Ovary (tissue), 9 donors: ENCODE results near the gene DENND4B. TPM values are rescaled to one million over a fixed set of nuclear protein-coding genes. Genes with fewer than 3 reads are reported as not detected.
"Not testable (repeated sequence)": the region's sequence is repeated elsewhere in the genome, so short reads cannot be mapped to it uniquely, and the experiment has no call there.

Experiments used
- DNase-seq, 5 donors: peaks; one replicate each; pipeline ENCODE4 v3.0.0-alpha.2; 2019 to 2020
- H3K27ac ChIP-seq, 2 donors: fragments of 200-600 bp; one replicate each; pipeline versions ENCODE4 v1.5.1 to v1.8.0; 2019 to 2022
- H3K27me3 ChIP-seq: fragments of 200-600 bp; one replicate; pipeline ENCODE4 v1.8.0; 2022
- H3K36me3 ChIP-seq: fragments of 200-600 bp; sonication (generic); one replicate; pipeline ENCODE4 v1.5.1; 2019
- H3K4me1 ChIP-seq: one replicate; pipeline ENCODE4 v1.8.1; 2013; ENCODE audit warnings: mild to moderate bottlenecking, moderate library complexity; ENCODE audit not compliant: insufficient read depth
- H3K4me3 ChIP-seq: fragments of 200-600 bp; sonication (generic); one replicate; pipeline ENCODE4 v1.5.1; 2017
- H3K9me3 ChIP-seq, 2 donors: fragments of 200-600 bp in 1 of 2; sonication (generic) in 1 of 2; one replicate each; pipeline versions ENCODE4 v1.5.1 to v1.8.1; 2013 to 2019; ENCODE audit warnings: mild to moderate bottlenecking in 1 of 2, moderate library complexity in 1 of 2
- EP300 ChIP-seq: sonication (generic); formaldehyde crosslinking; IDR thresholded peaks from one replicate; pipeline ENCODE4 v1.6.1; 2017; ENCODE audit warnings: antibody characterized with exemption
- POLR2A ChIP-seq: fragments of 450-650 bp; IDR thresholded peaks from one replicate; pipeline ENCODE4 v1.6.1; 2017; ENCODE audit warnings: antibody characterized with exemption, mild to moderate bottlenecking, moderate library complexity
- WGBS, 3 donors: extraction: QIAGEN DNeasy Blood & Tissue Kit in 1 of 3; methylation state at CpG; one replicate each; pipeline versions ENCODE4 v1.1.5 to v1.1.7; 2013 to 2017; 5-methylcytosine and 5-hydroxymethylcytosine counted together
- intact Hi-C, 4 donors: fragments of 100-400 bp; cut with DNase I; formaldehyde crosslinking; loops; one replicate each; pipeline versions ENCODE4 v1.11.0 to v1.15.1; 2022 to 2023
- polyA plus RNA-seq, 2 donors: library from polyadenylated mRNA; stranded (reverse); fragments of 200-250 nt in 1 of 2; fragments of 350-450 nt in 1 of 2; fragmentation: Illumina TruSeq in 1 of 2; extraction: RNeasy Lipid Tissue Mini Kit (QIAGEN cat#74804) in 1 of 2; gene quantifications; one replicate each; pipeline ENCODE4 v1.2.3, GENCODE V29; 2013 to 2014
- total RNA-seq, 7 donors: library from RNA; depleted of rRNA in 2 of 7; stranded (reverse); fragments of >200 nt in 2 of 7; fragmentation: NEBNext Ultra II Directional in 3 of 7; extraction: Animal tissue kit (Norgen Biotek cat#: 25700) in 3 of 7; gene quantifications; one replicate each; pipeline versions ENCODE4 v1.1.0 to v1.2.4, GENCODE V29; 2016 to 2023
- TF ChIP-seq, protein P1 (sequence below), 3 donors: fragments of 450-650 bp in 2 of 3; fragments of 200-600 bp in 1 of 3; IDR thresholded peaks; one replicate each; pipeline versions ENCODE4 v1.5.1 to v1.8.0; 2016 to 2022; ENCODE audit warnings: antibody characterized with exemption in 3 of 3, mild to moderate bottlenecking in 1 of 3
- donor health status: DM: no; HTN: no; CAD: no; lungs with moderate emphysema.
- donor health status: DM: no; HTN: no; CAD: no.
- donor health status: Bipolar disorder and iron deficiency.
- donor health status: DM: yes; HTN: yes; CAD: no.
- donor health status: DM: no; HTN: no; CAD: no.
- donor health status: DM: yes; HTN: yes; CAD: no.

The DENND4B gene
- total and polyA plus RNA-seq, 9 donors = 20.9 to 83.1 (median 42.1) TPM

DNA sequence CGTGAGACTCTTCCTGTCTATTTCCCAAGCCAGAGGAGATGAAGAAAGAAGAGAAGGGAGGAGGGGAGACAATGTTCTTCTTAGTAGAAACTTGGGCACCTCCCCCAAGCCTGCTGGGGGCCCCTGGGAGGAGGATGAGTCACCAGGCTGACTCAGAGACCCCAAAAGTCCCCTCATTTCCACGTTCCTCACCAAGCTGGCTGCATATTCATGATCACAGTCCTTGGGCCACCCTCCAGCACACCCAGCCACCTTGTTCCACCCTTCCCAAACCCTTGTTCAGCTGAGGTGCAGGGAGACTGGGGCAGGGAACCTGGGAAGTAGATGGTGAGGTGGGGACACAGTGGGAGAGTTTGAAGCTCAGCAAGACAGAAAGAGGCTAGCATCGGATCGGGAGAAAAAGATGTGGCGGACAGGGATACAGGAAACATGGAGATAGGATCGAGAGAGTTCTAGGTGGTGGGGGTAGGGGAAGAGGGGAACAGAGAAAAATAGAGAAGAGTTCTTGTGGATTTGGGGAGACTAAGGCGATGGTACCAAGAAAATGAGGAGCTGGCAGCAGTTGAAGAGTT is 38.9 kb upstream of the DENND4B start:
- 2 to 5% (median 3%) methylated on average over 7 of the region's 7 CpGs for WGBS, 3 donors
- Histone ChIP-seq H3K9me3 (no peaks in the 10 kb centered on the region), H3K4me3 (peak overlapping the region; percentile 39), H3K27me3 (no peaks in the 10 kb centered on the region), H3K4me1 (peaks cover 8% of the 10 kb centered on the region), H3K27ac (peak overlapping the region; percentile 13 to 84), H3K36me3 (no peaks in the 10 kb centered on the region)
- TF ChIP-seq, protein P1, sequence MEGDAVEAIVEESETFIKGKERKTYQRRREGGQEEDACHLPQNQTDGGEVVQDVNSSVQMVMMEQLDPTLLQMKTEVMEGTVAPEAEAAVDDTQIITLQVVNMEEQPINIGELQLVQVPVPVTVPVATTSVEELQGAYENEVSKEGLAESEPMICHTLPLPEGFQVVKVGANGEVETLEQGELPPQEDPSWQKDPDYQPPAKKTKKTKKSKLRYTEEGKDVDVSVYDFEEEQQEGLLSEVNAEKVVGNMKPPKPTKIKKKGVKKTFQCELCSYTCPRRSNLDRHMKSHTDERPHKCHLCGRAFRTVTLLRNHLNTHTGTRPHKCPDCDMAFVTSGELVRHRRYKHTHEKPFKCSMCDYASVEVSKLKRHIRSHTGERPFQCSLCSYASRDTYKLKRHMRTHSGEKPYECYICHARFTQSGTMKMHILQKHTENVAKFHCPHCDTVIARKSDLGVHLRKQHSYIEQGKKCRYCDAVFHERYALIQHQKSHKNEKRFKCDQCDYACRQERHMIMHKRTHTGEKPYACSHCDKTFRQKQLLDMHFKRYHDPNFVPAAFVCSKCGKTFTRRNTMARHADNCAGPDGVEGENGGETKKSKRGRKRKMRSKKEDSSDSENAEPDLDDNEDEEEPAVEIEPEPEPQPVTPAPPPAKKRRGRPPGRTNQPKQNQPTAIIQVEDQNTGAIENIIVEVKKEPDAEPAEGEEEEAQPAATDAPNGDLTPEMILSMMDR (IDR thresholded peaks at IDR 0.05) = no peak
- peak; percentile 35 for TF ChIP-seq POLR2A
- DNase-seq = peak in 4 of 5 donors; percentile 65 to 79 (median 68)
- intact Hi-C loops = loop anchor here (2.0 to 10.0 kb wide), 6 partner anchors 189 to 471 kb away; partner anchors contain the start of genes ILF2 (in 2 of the 4) and NPR1 (in 2 of the 4)

DNA sequence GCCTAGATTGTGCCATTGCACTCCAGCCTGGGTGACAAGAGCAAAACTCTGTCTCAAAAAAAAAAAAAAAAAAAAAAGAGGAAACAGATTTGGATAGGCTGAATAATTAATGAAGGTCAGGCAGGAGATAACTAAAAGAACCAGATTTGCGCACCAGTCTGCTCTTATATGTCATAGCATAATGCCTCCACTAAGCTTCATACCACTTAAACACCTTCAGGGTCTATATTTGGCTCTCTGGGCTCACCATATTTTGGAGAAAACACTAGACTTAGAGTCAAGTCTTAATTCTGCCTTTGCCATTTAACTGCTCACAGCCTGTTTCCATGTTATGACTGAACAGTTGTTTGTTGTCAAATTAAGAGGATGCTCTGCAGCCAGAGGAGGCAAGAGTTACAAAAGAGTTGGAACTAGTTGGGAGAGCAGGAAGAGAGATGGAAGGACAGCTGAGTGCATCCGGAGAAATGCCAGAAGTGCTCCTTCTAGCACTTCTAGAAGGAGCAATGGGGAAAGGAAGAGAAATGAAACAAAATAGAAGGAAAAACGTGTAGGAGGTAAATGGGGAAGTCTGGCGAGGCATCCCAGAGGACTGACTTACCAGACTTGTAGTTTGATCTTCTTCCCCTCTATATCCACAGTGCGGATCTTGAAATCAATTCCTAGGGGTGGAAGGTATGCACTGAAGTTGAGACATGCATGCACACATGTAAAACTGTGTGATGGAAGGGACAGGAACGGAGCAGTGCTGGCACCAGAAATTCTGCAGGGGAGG is 37.8 kb upstream of the DENND4B start:
- no peak for DNase-seq
- no peak overlapping the region for H3K27ac ChIP-seq
- no peak overlapping the region for H3K4me3 ChIP-seq
- H3K9me3 ChIP-seq = no peaks in the 10 kb centered on the region
- 30 to 41% (median 40%) methylated on average over 6 of the region's 6 CpGs for WGBS, 3 donors
- peaks cover 5% of the 10 kb centered on the region for H3K4me1 ChIP-seq
- TF ChIP-seq POLR2A (no peak), EP300 (no peak)
- TF ChIP-seq, protein P1 (IDR thresholded peaks at IDR 0.05) = no peak
- intact Hi-C loops = loop anchor here (2.0 to 10.0 kb wide), 5 partner anchors 187 to 470 kb away; partner anchors contain the start of genes ILF2 (in 1 of the 4) and NPR1 (in 1 of the 4)
- no peaks in the 10 kb centered on the region for H3K36me3 ChIP-seq
- no peaks in the 10 kb centered on the region for H3K27me3 ChIP-seq

DNA sequence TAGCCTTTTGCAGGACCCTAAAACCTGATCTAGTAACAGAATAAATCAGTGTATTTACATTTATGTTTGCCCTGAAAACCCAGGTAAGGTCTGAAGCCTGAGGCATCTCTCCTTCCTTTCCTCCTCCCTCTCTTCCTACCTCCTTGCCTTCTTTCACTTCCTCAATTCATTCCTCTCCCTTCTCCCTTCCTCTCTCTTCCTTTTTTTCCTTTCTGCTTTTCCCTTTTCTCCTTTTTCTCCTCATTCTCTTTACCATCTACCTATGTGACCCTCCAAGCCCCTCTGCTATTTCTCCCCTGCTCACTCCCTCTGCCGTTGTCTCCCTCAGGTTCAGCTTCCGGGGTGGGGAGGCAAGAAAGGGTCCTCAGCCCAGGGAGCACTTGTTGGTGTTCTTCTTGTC is 35.2 kb upstream of the DENND4B start:
- H3K27ac ChIP-seq, DNase-seq, H3K4me3 ChIP-seq, H3K36me3 ChIP-seq, H3K4me1 ChIP-seq, H3K9me3 ChIP-seq, H3K27me3 ChIP-seq: not testable (repeated sequence)
- intact Hi-C loops = loop anchor here (5.0 to 10.0 kb wide), 4 partner anchors 184 to 467 kb away; partner anchors contain the start of genes ILF2 (in 1 of the 4) and NPR1 (in 1 of the 4)
- 76 to 92% (median 87%) methylated on average over 2 of the region's 2 CpGs for WGBS, 3 donors

DNA sequence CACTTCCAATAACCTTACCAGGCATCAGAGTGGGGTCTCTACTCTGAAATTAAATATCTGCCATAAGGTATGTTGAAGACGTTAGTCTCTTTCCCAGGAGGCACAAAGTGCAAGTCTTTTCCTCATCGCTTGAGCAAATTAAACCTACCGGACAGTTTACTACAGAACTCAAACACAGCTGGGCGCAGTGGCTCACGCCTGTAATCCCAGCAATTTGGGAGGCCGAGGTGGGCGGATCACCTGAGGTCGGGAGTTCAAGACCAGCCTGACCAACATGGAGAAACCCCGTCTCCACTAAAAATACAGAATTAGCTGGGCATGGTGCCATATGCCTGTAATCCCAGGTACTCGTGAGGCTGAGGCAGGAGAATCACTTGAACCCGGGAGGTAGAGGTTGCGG is 32.6 kb upstream of the DENND4B start:
- WGBS, 3 donors = 88 to 92% (median 90%) methylated on average over 12 of the region's 12 CpGs
- H3K27me3 ChIP-seq, H3K4me1 ChIP-seq, H3K27ac ChIP-seq, H3K4me3 ChIP-seq, DNase-seq, H3K9me3 ChIP-seq, H3K36me3 ChIP-seq: not testable (repeated sequence)
- intact Hi-C loops = loop anchor here in 1 of 4 donors (5.0 kb wide), 1 partner anchor 297 kb away; no protein-coding TSS in a partner anchor

DNA sequence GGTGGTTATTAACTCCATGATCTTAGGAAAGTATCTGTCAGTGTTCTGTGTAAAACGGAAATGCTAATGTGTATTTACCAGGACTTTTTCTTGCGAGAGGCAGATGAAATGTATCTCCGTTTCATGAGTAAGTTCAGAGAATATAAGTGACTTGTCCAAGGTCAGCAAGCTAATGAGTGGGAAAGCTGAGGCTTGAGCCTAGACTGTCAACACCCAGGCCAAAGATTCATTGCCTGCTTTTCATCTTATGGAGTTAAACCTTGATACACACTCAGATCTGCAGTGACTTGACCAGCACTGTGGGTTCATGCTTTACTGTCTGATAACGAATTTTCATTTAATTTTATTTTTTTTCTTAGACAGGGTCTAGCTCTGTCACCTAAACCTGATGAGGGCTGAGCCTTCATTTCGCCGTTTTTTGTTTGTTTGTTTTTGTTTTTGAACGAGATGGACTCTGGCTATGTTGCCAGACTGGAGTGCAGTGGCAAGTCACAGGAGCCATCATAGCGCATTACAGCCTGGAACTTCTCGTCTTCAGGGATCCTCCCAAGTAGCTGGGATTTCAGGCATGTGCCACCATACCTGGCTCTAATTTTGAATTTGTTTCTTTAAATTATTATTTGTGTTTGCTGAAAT is 31.9 kb upstream of the DENND4B start:
- no peaks in the 10 kb centered on the region for H3K9me3 ChIP-seq
- H3K4me1 ChIP-seq = peaks cover 4% of the 10 kb centered on the region
- peak overlapping the region; percentile 25 to 73 for H3K27ac ChIP-seq
- TF ChIP-seq POLR2A (no peak), EP300 (no peak)
- TF ChIP-seq, protein P1 (IDR thresholded peaks at IDR 0.05) = no peak
- no peaks in the 10 kb centered on the region for H3K27me3 ChIP-seq
- H3K4me3 ChIP-seq = peak overlapping the region; percentile 85
- intact Hi-C loops = loop anchor here in 1 of 4 donors (5.0 kb wide), 1 partner anchor 296 kb away; no protein-coding TSS in a partner anchor
- 47 to 54% (median 49%) methylated on average over 9 of the region's 9 CpGs for WGBS, 3 donors
- no peaks in the 10 kb centered on the region for H3K36me3 ChIP-seq
- DNase-seq = no peak
